Stimulated activated CD8-positive, alpha-beta memory T cell treated with anti-CD3 and anti-CD28 coated beads, Interleukin-12 subunit alpha, Interleukin-12 subunit beta, amount 100 ng/mL, for 24 hours (primary cell): Measurements from ENCODE around the gene PPP1R13L.

ENCODE experiments used
- DNase-seq: peaks from one replicate; pipeline ENCODE4 v3.0.0-alpha.2; 2020; ENCODE audit errors: extremely low read depth

Gene PPP1R13L

DNA sequence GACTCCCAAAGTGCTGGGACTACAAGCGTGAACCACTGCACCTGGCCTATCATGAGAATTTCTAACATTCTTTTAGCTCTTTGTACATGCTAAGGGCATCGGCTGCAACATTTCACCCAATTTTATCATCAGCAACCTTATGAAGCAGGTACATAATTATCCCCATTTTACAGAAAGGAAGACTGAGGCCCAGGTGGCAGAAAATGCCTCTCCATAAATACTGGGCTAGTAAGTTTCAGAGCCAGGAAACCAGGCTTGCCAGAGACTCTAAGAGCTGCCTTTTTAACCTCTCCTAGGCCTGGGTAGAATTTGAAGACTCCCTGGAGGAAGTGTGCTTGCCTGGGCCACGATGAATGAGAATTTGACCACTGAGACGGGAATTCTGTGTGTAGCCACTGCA lies 36.7 kb downstream of the PPP1R13L start:
- DNase-seq: no peak

DNA sequence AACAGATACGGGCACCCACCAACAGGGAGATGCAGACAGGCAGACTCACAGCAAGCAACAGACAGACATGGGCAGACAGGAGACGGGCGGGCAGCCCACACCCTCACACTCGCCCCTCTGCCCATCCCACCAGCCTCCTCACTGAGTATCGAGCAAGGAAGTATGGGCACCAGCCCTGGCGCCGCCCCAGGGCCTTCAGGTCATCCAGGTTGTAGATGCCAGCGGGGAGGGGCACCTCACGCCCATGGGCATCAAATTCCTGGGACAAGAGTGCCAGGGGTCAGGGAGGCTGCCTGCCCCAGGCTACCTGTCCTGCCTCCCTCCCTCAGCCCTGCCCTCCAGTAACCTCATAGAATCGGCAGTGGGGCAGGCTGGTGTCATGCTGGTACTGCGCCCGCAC lies 40.2 kb downstream of the PPP1R13L start:
- no peak for DNase-seq

DNA sequence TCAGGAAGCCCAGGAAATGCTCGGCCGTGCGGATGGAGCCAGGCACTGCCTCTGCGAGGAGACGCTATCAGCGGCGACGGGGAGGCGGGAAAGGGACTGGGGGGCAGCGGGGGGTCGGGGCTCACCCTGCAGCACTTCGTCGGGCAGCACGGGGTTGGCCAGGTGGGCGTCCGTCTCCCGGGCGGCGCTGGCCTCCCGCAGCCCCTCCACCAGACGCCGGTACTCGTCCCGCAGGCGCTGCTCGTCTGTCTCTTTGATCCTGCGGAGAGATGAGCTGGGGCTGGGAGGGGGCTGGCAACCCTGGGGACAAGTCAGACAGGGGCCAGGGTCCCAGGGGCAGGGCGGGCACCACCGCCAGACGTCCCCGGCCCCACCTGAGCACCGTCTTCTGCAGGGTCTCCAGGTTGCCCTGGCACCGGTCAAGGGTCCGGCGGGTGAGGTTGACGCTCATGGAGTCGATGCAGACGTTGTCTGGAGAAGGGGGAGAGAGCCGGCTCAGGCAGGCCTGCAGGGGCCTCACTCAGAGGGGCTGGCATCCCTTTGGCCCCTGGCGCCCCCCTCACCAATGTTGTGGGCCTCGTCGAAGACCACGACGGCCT lies 40.9 kb downstream of the PPP1R13L start:
- DNase-seq: no peak

DNA sequence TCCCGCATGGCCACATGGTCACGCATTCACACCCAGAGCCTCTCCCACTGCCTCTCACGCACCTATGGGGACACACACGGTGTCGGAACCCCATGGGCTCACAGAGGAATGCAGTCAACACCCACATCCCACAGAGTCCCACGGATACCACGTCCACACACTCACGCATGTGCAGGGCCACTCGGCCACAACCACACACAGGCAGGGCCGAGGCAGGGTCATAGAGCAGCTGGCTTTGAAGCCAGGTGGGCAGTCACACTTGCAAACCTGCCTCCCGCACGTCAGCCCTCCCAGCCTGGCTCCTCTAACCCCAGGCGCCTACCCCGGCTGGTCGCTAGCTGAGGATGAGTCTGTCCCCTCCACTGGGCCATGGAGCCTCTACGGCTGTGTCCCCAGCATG lies 42.6 kb downstream of the PPP1R13L start:
- no peak for DNase-seq

DNA sequence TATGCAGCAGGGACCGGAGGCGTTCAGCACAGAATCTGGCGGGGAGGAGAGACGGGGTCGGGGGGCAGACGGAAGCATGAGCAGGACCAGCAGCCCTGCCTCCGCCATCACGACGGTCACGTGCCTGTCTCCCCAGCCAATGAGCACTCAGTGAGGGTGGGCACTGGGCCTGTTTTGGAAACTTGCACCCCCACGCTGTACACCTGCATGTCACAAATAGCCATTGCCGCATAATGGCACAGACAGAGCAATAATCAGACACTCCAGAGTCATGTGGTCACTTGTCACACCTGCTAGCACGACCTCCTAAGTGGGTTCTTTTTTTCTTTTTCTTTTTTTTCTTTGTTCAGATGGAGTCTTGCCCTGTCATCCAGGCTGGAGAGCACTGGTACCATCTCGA lies 43.3 kb downstream of the PPP1R13L start:
- DNase-seq: no peak

DNA sequence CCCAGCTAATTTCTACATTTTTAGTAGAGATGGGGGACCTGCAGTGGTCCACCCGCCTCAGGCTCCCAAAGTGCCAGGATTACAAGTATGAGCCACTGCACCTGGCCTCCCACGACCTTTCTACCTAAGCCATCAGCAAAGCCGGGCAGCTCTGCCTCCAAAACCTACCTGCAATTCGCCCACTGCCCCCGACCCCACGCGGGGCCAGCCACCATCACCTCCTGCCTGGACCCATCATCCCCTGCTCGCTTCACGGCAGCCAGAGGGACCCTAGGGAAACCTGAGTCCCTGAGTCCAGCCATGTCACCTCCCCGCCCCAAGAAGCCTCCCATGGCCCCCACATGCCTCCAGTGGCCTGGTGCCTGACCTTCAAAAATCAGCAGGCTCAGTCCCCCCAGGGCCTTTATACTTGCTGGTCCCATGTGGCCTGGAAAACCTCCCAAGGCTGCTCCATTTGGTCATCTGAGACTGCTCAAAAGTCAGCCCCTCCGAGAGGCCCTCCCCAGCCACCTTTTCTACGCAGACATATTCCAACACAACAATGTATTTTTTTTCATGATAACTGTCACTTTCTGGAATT lies 46.6 kb downstream of the PPP1R13L start:
- no peak for DNase-seq

DNA sequence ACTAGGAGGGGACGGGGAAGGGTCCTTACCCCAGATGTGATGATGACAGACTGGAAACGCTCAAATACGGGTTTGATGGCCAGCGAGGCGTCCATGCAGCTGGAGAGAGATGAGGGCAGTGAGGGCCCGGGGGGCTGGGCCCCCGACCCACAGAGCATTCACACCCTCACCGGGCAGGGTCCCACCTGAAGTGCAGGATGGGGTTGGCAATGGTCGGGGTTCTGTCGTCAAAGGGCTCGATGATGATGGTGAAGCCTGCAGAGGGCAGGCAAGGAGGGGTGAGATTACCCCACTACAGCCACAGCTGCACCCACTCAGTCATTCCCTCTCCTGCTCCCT lies 47.5 kb downstream of the PPP1R13L start:
- DNase-seq: no peak

DNA sequence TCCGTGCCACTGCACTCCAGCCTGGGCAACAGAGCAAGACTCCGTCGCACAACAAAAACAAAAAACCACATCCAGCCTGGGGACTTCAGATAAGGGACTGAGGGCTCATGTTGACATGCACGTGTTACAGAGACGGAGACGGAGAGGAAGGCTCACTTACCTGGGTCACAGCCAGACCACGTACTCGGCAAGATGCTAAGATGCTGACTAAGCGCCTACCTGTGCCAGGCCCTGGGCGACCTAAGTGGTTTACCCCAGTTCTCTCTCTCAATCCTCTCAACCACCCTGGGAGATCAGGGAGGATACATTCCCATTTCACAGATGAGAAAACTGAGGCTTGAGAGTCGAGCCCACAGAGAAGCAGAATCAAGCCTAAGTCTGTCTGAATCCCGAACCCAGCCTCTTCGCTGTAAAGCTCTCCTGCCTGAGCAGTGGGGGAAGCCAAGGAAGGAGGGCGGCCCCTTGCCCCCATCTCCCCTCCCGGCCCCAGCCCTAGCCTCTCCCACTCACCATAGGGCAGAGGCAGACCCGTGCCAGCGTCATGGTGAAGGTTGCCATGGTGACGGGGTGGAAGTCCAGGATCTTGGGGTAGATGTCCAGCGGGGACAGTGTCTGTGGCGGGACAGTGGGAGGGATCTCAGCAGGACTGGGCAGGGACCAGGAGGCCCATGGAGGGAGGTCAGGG lies 48.0 kb downstream of the PPP1R13L start:
- no peak for DNase-seq

DNA sequence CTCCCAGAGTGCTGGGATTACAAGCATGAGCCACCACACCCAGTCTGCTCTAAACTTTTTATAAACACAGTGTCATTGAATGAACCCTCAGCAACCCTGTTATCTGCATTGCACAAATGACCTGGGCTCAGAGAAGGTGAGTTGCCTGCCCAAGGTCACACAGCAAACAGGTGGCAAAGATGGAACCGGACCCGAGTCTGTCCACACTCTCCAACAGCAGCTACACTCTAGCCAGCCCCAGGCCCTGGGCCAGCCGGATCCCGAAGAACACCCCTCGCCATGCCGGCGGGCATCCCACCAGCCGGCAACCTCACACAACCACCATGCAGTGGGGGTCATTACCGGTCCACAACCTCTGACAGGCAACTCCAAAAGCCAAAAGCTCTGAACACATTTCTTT lies 49.0 kb downstream of the PPP1R13L start:
- DNase-seq: no peak

DNA sequence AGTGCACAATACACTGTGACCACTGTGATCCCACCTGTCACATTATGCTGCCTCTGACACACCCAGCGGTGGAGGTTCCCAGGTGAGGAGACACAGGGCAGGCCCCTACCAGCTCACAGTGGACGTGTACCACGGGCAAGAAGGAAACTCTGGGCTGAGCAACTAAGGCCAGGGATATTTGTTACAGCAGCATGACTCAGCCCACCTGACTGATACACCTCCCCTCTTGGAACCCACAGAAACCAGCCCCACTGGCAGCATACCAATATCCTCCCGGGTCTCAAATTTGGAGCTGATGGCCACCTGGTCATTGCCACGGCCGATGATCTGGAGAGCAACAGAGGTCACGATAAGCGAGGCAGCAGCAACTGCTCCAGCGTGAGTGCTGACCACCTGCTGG lies 49.5 kb downstream of the PPP1R13L start:
- no peak for DNase-seq

DNA sequence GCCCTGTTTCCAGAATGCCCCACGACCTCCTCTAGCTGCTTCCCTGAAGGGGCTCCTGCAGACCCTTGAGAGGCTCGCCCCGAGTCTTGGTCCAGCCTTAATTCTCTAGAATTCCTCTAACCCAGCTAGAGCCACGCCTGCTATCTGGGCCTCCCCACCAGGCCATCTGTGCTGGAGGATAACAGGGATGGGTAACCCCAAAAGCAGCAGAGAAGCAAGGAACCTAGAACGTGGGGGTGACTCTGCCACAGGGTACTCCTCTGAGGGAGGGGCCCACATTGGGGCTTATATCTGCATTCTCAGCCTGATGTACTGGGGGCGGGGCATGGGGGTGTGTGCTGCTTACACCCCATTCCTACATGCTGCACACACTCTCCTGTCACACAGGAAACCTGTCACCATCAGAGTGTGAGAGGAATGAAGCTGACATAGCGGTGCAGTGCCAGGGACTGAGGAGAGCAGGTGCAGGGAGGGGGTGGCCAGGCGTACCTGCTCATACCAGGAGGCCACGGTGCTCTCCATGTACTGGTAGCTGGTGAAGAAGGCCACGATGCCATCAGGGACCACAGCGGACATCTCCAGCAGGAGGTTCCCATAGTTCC lies 50.5 kb downstream of the PPP1R13L start:
- DNase-seq: no peak

DNA sequence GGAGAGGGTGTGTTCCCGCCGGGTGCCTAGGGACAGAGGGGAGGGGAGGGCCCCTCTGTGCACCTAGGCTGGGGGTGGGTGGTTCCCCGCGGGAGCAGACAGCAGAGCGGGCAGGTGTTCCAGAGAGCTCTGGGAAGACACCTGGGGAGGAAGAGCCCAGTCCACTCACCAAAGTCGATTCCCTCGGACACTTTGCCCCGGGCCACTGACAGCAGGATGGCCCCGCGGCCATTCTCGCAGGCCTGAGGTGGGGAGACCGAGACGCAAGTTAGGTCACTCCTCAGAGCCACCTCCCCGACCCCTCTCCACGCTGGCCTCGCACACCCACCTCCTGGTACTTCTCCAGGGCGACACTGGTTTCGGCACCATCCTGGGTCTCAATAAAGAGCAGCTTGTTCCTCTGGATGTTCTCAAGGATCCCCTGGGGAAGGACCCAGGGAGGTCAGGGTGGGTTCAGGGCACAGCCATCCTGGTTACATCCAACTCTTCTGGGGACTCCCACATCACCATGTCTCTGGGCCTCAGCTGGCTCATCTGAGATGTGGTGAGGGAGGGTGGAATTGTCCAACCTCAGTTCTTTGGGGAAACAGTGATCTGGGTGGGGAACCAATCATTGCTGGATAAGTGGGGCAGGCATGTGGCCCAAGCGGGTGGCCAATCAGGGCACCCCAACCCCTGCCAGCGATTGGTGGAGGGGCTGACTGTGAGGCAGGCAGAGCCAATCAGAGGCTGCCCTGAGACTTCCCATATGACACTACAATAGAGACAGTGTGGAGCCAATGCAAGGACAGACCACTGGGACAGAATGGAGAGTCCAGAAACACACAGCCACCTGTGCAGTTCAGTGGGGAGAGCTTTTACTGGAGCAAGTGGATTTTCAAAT lies 51.7 kb downstream of the PPP1R13L start:
- DNase-seq: no peak

DNA sequence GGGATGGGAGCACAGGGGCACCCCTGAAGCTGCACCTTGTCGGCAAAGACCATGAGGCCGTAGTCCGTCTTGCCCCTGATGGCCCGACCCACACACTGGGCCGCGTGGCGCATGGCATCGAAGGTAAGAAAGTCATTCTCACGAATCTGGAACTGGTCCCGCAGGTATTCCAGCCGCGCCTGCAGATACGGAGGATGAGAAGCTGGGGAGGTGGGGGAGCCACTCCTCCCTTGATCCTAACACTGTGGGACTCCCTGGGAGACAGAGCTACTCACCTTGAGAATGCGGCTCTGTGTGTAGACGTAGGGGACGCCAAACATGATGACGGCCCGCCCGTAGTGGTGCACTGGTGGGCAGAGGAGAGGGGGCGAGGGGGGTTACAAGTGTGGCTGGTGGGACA lies 52.4 kb downstream of the PPP1R13L start:
- no peak for DNase-seq

DNA sequence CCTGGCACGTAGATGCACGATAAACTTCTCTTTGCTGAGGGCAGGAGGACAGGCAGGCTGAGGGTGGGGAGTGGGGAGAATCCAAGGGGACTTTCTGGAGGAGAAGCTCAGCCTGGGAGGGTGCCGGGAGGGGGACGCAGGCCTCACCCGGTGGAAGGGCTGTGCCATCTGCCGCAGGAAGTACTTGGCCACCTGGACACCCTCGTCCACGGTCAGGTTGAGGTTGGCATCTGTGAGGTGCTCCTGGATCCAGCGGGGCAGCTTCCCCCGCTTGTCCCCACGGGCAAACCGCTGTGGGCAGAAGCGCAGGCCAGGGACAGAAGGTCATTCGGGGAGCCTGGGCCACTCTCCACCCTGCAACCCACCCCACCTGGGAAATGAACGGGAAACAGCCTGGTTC lies 52.8 kb downstream of the PPP1R13L start:
- DNase-seq: no peak

DNA sequence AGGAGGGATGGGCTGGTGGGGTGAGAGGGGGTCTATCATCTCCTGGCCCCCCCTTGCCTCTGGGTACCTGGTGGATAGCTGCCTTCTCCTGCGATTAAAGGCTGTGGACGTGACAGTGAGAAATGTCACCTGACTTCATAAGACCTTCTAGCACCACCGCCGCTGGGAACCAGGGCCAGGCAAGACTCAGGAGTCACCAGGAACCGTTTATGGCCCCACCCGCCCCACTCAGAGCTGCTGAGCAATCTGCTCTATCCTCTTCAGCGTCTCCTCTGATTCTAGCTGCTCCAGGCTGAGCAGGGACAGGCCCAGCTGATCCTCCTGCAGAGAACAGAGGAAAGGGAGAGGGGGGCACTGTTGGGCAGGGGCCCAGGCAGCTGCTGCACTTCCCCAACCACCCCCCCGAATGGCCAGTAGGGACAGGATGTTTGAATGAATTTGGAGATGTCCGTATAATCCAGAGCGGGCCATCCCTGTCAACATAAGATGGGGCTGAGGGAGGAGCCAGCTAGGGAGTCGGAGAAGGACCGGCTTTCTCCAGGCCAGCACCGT lies 53.4 kb downstream of the PPP1R13L start:
- no peak for DNase-seq

DNA sequence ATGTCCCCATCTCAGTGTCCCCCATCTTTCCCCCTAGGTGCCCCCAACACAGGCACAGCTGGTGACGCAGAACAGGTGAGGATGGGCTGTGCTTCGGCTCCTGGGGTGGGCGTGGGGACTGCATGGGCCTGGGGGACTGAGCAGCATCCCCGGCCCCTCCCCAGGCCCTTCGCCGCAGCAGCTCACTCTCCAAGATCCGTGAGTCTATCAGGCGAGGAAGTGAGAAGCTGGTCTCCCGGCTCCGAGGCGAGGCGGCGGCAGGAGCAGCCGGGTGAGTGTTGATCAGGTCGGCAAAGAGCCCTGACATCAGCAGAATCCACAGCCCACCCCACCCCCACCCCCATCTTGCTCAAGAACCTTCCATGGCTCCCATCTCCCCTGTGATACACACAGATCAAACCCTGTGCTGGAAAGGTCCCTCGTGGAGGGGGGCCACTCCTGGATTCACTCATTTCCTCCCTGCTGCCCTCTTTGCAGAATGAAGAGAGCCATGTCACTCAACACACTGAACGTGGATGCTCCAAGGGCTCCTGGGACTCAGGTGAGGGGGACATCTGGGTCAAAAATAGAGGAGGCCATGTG lies 54.3 kb downstream of the PPP1R13L start:
- DNase-seq: no peak

DNA sequence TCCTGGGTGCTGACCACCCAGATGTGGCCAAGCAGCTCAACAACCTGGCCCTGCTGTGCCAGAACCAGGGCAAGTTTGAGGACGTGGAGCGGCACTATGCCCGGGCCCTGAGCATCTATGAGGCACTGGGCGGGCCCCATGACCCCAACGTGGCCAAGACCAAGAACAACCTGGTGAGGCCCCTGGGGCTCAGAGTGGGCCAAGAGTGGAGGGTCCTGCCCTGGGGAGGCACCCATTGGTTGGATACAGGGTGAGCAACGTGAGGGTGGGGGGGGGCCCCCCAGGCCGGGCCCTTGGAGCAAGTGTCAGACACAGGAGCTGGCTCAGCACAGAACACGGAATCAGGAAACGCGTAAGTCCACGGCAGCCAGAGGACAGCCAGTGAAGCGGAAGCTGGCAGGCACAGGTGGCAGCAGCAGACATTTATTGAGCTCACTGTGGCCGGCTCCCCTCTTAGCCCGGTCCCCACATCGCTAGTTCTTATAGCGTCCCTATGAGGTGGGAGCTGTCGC lies 55.4 kb downstream of the PPP1R13L start:
- DNase-seq: no peak

DNA sequence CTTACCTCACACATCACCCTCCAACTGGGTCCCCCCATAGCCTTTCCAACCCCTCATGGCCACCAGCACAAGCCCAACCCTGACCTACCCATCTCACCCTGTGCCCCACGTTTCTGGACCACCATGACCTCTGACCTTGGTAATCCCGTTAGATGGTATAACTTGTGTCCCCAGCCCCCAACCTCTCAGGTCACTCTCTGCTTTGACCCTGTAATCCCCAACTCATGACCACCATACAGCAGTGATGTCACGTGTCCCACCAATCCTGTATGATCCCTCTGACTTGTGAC lies 55.8 kb downstream of the PPP1R13L start:
- DNase-seq: no peak

DNA sequence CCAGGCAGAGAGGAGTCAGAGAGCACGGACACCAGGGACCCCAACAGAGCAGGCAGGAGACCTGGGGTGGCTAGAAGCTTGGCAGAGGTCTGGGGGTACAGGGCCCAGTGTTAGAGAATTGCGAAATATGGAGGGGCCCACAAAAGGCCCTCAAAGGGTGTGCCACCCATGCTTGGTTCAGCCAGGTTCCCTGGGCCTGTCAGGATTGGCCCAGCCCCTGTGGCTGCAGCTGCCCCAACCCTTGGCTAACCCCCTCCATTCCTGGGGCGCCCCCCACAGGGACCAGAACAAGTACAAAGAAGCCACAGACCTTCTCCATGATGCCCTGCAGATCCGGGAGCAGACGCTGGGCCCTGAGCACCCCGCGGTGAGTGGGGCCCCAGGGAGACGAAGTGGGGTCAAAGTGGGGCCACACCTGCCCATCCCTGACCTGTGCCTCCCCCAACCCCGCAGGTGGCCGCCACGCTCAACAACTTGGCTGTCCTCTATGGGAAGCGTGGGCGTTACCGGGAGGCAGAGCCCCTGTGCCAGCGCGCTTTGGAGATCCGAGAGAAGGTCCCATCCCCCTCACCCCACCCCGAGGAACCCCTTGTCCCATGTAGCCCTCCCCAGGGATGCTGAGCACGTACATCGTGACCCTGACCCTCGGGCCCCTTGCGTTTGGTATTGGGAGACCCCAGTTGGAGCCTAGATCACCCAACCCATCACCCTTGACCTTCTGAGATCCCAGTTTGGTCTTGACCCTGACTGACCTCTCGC lies 56.3 kb downstream of the PPP1R13L start:
- DNase-seq: no peak

DNA sequence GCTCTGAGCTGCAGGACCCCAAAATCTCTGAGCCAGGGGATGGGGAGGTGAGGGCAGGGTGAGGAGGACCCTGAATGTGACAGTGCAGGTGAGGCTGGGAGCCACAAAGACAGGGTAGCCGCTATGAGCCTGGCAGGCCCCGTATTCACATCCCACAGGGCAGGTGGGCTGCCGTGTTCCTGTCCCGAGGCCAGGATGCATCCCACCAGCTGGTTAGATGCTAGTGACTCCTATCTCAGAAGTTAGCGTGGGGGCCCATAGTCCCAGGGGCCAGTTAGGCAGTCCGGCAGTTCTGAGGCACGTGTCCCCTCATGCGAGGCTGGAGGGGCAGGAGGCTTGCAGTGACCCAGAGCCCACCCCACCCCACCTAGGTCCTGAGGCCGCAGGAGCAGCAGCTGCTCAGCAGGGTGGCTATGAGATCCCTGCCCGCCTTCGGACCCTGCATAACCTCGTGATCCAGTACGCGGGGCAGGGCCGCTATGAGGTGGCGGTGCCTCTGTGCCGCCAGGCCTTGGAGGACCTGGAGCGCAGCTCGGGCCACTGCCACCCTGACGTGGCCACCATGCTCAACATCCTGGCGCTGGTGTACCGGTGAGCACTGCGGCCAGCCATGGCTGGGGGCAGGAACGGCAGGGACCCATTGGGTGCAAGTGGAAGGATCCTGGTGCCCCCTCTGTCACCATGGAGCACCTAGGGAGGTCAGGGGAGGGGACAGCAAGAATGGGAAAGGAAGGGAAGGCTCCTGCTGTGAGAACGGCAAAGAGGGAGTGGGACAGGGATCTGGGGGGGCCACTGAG lies 57.1 kb downstream of the PPP1R13L start:
- no peak for DNase-seq
